AG10803 (cell line): ENCODE data around the gene ADARB2.

Experiments used
- DNase-seq: peaks from one replicate; pipeline ENCODE4 v3.0.0; 2010; ENCODE audit warnings: low read depth
- H3K4me3 ChIP-seq: 2 replicates; pipeline ENCODE4 v1.5.1; 2011; ENCODE audit warnings: mild to moderate bottlenecking, low read length, control low read depth
- TF ChIP-seq, protein P1 (sequence below): conservative IDR thresholded peaks from 2 replicates; pipeline ENCODE4 v1.5.1; 2011; ENCODE audit warnings: mild to moderate bottlenecking, low read length, control low read depth, inconsistent platforms

Gene ADARB2

DNA sequence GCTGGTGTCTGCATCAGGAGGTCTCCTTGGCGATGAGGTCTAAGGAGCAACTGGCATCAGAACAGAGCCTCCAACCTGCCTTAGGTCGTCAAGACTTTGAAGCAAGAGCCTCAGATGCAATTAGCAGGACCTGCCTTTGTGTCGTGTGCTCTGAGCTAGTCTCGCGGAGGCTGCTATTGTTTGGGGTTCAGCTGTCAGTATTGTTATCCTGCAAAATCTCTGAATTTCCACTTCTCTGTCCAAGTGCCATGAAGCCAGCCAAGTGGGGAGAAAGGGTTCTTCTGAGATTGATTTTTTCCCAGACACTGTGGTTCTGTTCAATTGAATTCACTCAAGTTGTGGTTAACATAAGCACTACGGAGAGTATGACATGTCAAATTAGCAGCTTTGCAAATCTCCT is 78.7 kb downstream of the ADARB2 start:
- no peak overlapping the region for H3K4me3 ChIP-seq
- no peak for DNase-seq
- TF ChIP-seq, protein P1, sequence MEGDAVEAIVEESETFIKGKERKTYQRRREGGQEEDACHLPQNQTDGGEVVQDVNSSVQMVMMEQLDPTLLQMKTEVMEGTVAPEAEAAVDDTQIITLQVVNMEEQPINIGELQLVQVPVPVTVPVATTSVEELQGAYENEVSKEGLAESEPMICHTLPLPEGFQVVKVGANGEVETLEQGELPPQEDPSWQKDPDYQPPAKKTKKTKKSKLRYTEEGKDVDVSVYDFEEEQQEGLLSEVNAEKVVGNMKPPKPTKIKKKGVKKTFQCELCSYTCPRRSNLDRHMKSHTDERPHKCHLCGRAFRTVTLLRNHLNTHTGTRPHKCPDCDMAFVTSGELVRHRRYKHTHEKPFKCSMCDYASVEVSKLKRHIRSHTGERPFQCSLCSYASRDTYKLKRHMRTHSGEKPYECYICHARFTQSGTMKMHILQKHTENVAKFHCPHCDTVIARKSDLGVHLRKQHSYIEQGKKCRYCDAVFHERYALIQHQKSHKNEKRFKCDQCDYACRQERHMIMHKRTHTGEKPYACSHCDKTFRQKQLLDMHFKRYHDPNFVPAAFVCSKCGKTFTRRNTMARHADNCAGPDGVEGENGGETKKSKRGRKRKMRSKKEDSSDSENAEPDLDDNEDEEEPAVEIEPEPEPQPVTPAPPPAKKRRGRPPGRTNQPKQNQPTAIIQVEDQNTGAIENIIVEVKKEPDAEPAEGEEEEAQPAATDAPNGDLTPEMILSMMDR = no peak

- TF ChIP-seq, protein P1 = no peak
- DNase-seq = no peak
- H3K4me3 ChIP-seq = no peak overlapping the region
These were observed 79.8 kb downstream of the ADARB2 start for GRCh38 chr10:1657479-1657878.

GRCh38 chr10:1655367-1655766 is 82.0 kb downstream of the ADARB2 start:
- H3K4me3 ChIP-seq = no peak overlapping the region
- no peak for DNase-seq
- TF ChIP-seq, protein P1 = no peak

GRCh38 chr10:1654811-1655356 is 82.4 kb downstream of the ADARB2 start:
- H3K4me3 ChIP-seq = no peak overlapping the region
- TF ChIP-seq, protein P1 = no peak
- no peak for DNase-seq

- no peak overlapping the region for H3K4me3 ChIP-seq
- DNase-seq = no peak
- TF ChIP-seq, protein P1 = no peak
These were observed 83.1 kb downstream of the ADARB2 start for GRCh38 chr10:1654247-1654646.

DNA sequence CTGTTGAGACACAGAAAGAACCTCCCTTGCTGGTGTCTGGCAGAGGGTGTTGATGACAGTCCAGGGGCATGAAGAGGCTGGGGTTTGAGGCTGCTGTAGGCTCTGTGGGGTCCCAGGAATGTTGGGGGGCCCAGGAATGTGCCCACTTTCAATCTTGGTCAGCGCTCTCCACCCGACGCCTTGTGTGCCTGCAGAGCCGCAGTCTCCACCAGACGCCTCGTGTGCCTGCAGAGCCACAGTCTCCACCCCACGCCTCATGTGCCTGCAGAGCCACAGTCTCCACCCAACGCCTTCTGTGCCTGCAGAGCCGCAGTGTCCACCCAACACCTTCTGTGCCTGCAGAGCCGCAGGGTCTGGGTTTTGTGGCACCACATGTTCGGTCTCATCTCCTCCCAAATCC is 84.0 kb downstream of the ADARB2 start:
- no peak for DNase-seq
- TF ChIP-seq, protein P1 = no peak
- H3K4me3 ChIP-seq = no peak overlapping the region

DNA sequence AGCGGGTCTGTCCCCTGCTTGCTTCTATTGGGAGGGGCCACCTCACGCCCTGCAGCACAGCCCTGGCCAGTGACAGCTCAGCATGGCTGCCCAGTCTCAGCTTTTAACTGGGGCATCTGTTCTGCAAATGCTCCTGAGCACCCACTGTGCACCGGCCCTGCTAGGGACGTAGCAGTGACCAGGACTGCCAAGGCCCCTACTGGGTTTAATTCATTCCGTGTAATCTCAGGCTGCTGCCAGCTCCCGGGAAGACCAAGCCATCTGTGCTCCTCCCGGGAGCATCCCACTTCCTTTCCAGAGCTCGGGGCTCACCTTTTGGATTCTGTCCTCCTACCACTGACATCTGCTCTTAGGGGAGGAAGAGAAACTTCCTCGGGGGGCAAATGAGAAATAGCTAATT is 85.2 kb downstream of the ADARB2 start:
- no peak overlapping the region for H3K4me3 ChIP-seq
- TF ChIP-seq, protein P1 = no peak
- DNase-seq = no peak
